Stimulated activated CD4-positive, alpha-beta T cell treated with anti-CD3 and anti-CD28 coated beads, TNF-alpha, amount 100 ng/mL, for 1 hour (primary cell): Measurements from ENCODE around the gene GLO1.
"Not testable (repeated sequence)": the region's sequence is repeated elsewhere in the genome, so short reads cannot be mapped to it uniquely, and the experiment has no call there.

Experiments
- DNase-seq, 3 donors: peaks; one replicate each; pipeline ENCODE4 v3.0.0-alpha.2; 2020; ENCODE audit warnings: low read depth in 3 of 3, low spot score in 1 of 3

The GLO1 gene

GRCh38 chr6:38708496-38708895 lies 5.6 kb upstream of the GLO1 start:
- no peak for DNase-seq

DNA sequence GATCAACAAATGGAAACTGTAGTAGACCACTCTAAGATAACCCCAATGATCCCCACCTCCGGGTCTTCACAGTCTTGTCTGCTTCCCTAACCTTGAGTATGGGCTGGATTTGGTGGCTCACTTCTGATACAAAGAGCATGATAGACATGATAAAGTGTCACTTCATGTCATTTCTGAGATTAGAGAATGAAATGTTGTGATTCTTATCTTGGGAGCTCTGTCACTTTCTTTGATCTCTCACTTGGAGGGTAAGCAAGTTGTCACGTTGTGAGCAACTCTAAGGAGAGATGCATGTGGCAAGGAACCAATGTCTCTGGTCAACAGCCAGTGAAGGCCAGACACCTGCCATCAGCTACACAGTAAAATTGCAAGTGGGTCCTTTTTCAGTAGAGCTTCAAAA lies 3.0 kb upstream of the GLO1 start:
- DNase-seq: no peak

- DNase-seq: no peak
These were observed 1.1 kb upstream of the GLO1 start for GRCh38 chr6:38703949-38704590.

- DNase-seq: no peak
These were observed 1.4 kb downstream of the GLO1 start for GRCh38 chr6:38701551-38701950.

GRCh38 chr6:38699702-38700101 lies 3.2 kb downstream of the GLO1 start:
- not testable (repeated sequence) for DNase-seq

DNA sequence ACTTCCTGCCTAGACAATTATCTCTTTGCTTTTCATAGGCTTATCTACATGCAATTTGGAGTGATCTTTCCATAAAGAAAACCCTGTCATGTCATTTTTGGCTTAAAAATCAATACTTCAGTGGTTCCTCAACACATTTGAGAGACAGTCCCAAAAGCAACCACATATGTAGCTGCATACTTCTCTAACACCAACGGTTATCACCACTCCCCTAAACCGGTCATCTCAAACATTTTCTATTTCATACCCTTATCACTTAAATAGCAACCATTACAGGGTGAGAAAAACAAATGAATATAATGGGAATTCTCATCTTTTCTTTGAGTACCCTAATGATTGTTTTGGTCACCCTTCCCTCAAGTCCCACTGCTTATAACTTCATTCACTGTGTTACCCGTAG lies 5.1 kb downstream of the GLO1 start:
- DNase-seq: no peak

GRCh38 chr6:38696345-38696744 lies 6.6 kb downstream of the GLO1 start:
- DNase-seq: no peak

DNA sequence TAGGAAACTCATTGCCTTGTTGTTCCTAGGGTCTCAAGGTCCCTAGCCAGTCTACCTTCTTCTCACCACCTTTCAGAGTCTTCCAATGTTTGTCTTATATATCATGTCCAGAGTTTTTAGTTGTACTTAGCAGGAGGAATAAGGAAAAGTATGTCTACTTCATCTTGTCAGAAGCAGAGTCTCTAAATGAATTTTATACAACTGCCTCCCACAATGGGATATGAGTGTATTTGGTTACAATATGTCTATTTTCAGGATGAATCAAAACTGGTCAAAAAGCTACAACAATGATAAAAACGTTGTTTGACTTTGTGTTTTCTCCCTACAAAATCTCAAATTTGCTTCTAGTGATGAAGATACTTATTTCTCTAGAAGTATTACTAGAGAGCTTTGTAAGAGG lies 7.0 kb downstream of the GLO1 start:
- DNase-seq: no peak

DNA sequence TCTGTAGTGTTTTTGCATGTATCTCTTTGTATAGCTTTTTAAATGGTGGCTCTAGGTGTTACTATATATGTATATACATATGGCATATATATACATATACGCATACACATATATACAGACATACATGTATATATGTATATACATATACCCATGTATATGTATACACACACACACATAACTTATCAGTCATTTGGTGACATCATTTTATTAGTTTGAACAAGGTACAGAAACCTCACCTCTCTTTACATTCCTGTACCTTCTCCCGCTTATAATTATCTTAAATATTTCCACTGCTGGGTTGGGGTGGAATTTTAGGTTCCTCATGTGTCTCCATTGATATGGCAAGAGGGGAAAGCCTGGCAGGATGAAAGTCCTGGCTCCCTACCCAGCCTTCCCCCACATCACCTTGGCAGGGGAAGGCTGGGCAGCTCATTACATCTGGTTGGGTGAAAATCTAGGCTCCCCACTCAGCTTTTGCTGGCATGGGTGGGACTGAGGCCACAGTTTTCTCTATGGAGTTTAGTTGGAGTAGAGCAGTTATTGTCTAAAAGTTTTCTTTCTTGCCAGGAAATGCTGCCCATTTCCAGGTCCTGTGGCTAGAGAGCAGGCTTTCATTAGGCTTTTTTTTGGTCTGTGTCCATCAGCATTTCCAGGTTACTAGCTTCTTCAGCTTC lies 7.6 kb downstream of the GLO1 start:
- DNase-seq: no peak

DNA sequence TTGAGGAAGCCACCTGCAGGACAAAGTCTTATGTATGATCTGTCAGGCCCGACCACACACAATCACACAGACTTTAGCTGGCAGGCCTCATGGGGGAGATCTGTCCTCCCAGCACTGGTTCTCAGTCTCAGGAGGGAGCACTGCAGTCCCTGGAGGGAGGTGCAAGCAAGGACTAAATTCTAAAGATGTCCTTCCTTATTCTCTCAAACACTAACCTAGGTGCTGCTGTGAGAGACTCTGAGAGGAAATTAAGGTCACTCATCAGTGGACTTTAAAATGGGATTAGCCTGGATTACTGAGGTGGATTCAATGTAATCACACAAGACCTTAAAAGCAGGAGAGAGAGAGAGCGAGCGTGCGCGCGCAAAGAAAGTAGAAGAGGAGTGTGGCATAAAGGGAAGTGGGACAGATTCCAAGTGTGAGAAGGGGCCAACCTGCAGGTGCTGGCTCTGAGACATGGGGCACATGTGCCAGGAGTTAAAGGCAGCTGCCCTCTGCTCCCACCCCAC lies 14.3 kb downstream of the GLO1 start:
- DNase-seq: no peak

DNA sequence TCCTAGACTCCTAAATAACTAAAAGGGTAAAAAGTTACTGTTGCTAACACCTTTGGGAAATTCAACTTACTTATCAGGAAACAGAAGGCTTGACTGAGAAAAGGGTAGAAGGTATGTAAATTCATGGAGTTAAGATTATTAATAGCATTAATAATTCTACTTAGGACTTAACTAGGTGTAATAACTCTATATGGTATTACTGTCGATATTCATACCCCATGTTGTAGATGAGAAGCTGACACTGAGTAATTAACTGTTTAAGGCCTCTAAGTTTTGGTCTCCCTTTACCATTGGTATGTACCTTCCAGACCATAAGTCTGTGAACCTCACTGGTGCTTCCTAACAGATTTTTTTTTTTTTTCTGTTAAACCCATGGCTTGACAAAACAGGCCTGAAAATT lies 15.4 kb downstream of the GLO1 start:
- DNase-seq: no peak

DNA sequence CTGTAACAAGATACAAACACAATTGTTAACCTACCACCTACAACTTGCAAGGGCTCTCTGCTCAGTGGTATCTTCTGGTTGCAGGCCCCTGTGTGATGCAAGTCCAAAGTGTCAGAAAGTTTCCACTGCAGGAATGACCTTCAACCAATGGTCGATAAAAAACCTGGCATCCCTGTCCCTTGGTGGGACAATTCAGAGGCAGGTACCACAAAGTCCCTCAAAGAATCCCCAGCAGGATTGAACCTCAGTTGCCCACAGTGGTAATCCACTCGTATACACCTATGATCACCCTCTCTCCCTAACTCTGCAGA lies 15.9 kb downstream of the GLO1 start:
- DNase-seq: no peak

DNA sequence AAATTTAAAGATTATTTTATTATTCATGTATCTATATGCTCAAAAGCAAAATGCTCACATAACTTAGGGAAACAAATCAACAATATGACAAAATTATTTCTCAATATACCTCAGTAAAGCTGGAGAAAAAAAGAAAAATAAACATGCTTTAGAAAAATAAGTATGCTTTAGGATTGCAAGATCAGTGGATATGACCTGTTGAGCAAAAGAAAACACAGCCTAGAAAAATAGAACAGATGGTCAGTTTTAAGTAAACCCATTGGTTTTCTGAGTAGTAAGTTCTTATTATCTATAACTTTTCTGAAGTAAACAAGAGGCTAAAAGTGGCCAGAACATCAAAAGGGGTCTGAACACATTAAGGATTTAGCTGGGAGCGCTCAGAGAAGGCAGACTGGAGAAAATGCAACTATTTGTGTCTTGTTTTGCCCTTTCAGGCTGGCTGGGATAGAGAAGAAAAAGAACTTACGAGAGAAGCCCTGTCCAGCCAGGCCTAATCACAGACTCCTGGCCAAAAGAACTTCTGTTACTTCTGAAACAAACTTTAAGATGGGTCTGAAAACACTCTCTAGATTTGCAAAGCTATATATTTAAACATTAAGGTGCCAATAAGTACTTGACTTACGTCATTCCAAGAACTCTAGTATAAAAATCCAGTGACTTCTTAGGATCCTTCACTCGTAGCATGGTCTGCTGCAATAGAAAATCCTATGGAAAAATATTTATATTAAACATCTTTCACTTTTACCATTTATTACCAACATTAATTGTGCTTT lies 16.5 kb downstream of the GLO1 start:
- DNase-seq: no peak

DNA sequence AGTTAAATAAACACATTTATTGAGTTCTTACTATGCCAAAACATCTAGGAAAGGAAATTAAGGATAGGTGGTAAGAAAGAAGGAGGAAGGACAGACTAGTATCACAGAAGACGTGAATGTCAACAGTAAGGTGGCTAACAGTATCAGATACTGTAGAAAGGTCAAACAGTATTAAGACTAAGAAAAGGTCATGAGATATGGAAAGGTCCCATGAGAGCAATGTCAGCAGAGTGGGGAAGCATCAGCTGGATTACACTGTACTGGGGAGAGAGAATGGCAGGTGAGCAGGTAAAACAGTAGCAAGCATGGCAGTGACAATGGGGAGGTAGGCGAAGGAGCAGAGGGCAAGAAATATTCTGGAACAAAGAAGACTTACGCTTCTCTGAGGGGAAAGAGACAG lies 18.0 kb downstream of the GLO1 start:
- no peak for DNase-seq

GRCh38 chr6:38684237-38684636 lies 18.7 kb downstream of the GLO1 start:
- no peak for DNase-seq

DNA sequence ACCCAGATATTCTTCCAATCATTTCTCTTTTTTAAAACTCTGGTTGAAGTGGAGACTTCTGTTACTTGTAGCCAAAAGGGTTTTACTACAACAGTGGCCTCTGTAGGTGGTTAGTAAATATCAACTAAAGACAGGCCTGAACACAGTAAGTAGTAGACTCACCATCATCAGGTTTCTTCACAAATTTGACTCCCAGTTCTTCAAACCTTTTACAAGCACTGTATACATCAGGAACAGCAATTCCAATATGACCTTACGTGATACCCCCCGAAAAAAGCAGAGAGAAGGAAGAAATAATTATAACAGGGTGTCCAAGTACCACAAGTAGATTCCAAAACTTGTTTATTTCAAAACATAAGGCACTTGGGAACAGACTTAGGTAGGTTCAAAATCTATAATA lies 21.1 kb downstream of the GLO1 start:
- no peak for DNase-seq

DNA sequence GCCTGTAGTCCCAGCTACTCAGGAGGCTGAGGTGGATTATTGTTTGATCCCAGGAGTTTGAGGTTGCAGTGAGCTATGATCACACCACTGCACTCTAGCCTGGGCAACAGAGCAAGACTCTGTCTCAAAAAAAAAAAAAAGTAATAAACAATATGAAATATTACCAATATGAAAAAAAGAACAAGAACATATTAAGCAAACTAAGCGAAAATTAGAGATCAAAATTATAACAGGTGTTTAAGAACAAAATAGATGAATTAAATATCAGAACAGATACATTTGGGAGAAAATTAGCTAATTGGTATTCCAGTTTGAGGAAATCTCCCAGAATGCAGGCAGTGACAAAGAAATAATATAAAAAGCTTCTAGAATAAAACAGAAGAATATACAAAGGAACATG lies 23.3 kb downstream of the GLO1 start:
- no peak for DNase-seq

GRCh38 chr6:38678178-38678760 lies 24.7 kb downstream of the GLO1 start:
- no peak for DNase-seq

GRCh38 chr6:38676974-38677544 lies 25.9 kb downstream of the GLO1 start:
- DNase-seq: no peak

DNA sequence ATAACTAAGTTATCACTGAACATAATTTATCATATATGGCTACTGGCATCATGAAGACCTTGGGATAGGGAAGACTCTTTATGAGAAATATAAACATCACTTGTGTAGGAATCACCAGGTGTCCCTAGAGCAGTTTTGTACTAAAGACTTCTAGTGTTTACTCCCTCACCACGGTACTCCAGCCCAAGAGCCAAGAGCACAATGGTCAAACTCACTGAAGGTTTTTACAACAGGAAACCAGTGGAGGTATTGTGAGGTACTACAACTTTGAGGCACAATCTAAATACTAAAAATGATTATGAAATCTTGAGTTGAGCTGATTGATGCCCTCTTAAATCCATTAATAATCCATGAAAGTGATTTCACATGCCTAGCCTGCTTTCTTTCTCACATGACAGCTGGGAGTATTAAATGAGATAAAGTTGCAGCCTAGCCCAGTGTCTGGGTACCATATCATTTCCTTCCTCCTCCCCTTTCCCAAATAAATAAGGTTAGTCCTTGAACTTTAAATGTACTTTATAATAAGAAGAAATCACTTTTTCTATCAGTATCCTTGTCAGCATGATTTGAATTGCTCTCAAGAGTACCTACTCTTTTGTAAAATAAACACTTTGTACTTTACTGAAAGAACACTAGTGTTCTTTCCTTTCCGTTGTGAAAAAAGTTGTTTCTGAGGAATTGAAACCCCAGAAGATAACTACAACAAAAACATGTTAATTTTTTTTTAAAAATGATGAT lies 26.5 kb downstream of the GLO1 start:
- no peak for DNase-seq
